B cell (primary cell): ENCODE results near the gene SUGCT. TPM values are rescaled to one million over a fixed set of nuclear protein-coding genes. Genes with fewer than 3 reads are reported as not detected.

Experiments used
- ATAC-seq: fragments of 200-7000 bp; cut with Tn5 transposase; one replicate; pipeline ENCODE4 v1.10.0; 2021; ENCODE audit warnings: low read depth, mild to moderate bottlenecking, moderate number of reproducible peaks, moderate library complexity
- CTCF ChIA-PET: fragments of 350-600 bp; sonication (Branson Sonifier 250); formaldehyde crosslinking; loops from one replicate; lab custom pipeline; 2021; ENCODE audit warnings: antibody characterized with exemption, inconsistent platforms; lab: Charles Lee
- POLR2A ChIA-PET: fragments of 350-600 bp; sonication (Branson Sonifier 250); formaldehyde crosslinking; loops from one replicate; lab custom pipeline; 2021; ENCODE audit warnings: antibody characterized with exemption; lab: Charles Lee
- DNase-seq: peaks from one replicate; pipeline ENCODE4 v3.0.0; 2013
- H2AFZ ChIP-seq: 2 replicates; pipeline ENCODE4 v1.6.1; 2012; ENCODE audit warnings: mild to moderate bottlenecking, low read depth, low read length; ENCODE audit not compliant: insufficient read depth, poor library complexity, severe bottlenecking
- H3K27ac ChIP-seq, 2 donors: 1 replicate in 1 of 2; 2 replicates in 1 of 2; pipeline ENCODE4 v1.5.1; 2012 to 2013; ENCODE audit warnings: low read length in 2 of 2, mild to moderate bottlenecking in 2 of 2, moderate library complexity in 1 of 2
- H3K27me3 ChIP-seq, 4 experiments: fragments of 200-600 bp in 1 of 4; sonication (generic) in 1 of 4; replicated peaks in 1 of 4; 1 replicate in 2 of 4; 2 replicates in 2 of 4; pipeline versions ENCODE4 v1.6.1 to v1.7.0; 2013 to 2016; ENCODE audit warnings: low read length in 3 of 4, mild to moderate bottlenecking in 2 of 4, mixed read lengths in 1 of 4, moderate library complexity in 1 of 4; ENCODE audit not compliant: insufficient read depth in 4 of 4, control insufficient read depth in 3 of 4; ENCODE audit errors: control extremely low read depth in 1 of 4
- H3K36me3 ChIP-seq, 2 experiments: replicated peaks in 1 of 2; 1 replicate in 1 of 2; 2 replicates in 1 of 2; pipeline versions ENCODE4 v1.6.1 to v1.7.1; 2013; ENCODE audit warnings: low read length in 1 of 2; ENCODE audit not compliant: insufficient read depth in 2 of 2, control insufficient read depth in 1 of 2; ENCODE audit errors: control extremely low read depth in 1 of 2, extremely low read depth in 1 of 2
- H3K4me1 ChIP-seq, 2 donors: fragments of 200-600 bp in 1 of 2; sonication (generic) in 1 of 2; 1 replicate in 1 of 2; 2 replicates in 1 of 2; pipeline versions ENCODE4 v1.5.1 to v1.6.1; 2013 to 2017; ENCODE audit warnings: low read length in 2 of 2; ENCODE audit not compliant: control insufficient read depth in 2 of 2, insufficient read depth in 2 of 2
- H3K4me2 ChIP-seq: replicated peaks from 2 replicates; pipeline ENCODE3; 2012; ENCODE audit warnings: mild to moderate bottlenecking, low read depth, low read length; ENCODE audit not compliant: poor library complexity, severe bottlenecking
- H3K4me3 ChIP-seq, 5 experiments: fragments of 200-600 bp in 1 of 5; sonication (generic) in 1 of 5; 1 replicate in 3 of 5; 2 replicates in 2 of 5; pipeline versions ENCODE4 v1.5.1 to v1.7.0; 2011 to 2016; ENCODE audit warnings: low read length in 4 of 5, mild to moderate bottlenecking in 4 of 5, low read depth in 2 of 5, control low read depth in 1 of 5, moderate library complexity in 1 of 5; ENCODE audit not compliant: insufficient read depth in 1 of 5; ENCODE audit errors: control extremely low read depth in 1 of 5, extremely low read depth in 1 of 5
- H3K79me2 ChIP-seq: fragments of 200-600 bp; sonication (generic); one replicate; pipeline ENCODE4 v1.6.0; 2016; ENCODE audit warnings: low read length; ENCODE audit not compliant: control insufficient read depth, insufficient read depth
- H3K9ac ChIP-seq: fragments of 200-600 bp; sonication (generic); 2 replicates; pipeline ENCODE4 v1.6.1; 2017; ENCODE audit warnings: mild to moderate bottlenecking, low read length, moderate library complexity
- H3K9me3 ChIP-seq, 3 donors: one replicate each; pipeline versions ENCODE4 v1.6.1 to v1.7.1; 2013; ENCODE audit warnings: low read length in 2 of 3; ENCODE audit not compliant: control insufficient read depth in 2 of 3, insufficient read depth in 1 of 3; ENCODE audit errors: control extremely low read depth in 1 of 3
- H4K20me1 ChIP-seq: 2 replicates; pipeline ENCODE4 v1.6.0; 2012; ENCODE audit warnings: mild to moderate bottlenecking, low read length; ENCODE audit not compliant: insufficient read depth, control insufficient read depth, poor library complexity, severe bottlenecking
- H3K27ac Mint-ChIP-seq: one replicate; pipeline ENCODE4 v1.8.0; 2021; ENCODE audit warnings: mixed read lengths
- H3K27me3 Mint-ChIP-seq: one replicate; pipeline ENCODE4 v1.8.0; 2021; ENCODE audit warnings: mixed read lengths
- H3K4me1 Mint-ChIP-seq: one replicate; pipeline ENCODE4 v1.8.0; 2021; ENCODE audit warnings: mixed read lengths
- H3K4me3 Mint-ChIP-seq: one replicate; pipeline ENCODE4 v1.8.0; 2021; ENCODE audit warnings: mixed read lengths
- H3K9me3 Mint-ChIP-seq: one replicate; pipeline ENCODE4 v1.8.0; 2022; ENCODE audit warnings: mixed read lengths; ENCODE audit not compliant: insufficient read depth
- EZH2 ChIP-seq: IDR thresholded peaks from 2 replicates; pipeline ENCODE4 v1.6.1; 2012; ENCODE audit warnings: borderline replicate concordance, low read depth, mild to moderate bottlenecking, moderate library complexity, low read length; ENCODE audit not compliant: insufficient read depth, poor library complexity, severe bottlenecking
- WGBS: methylation state at CpG from one replicate; pipeline ENCODE4 v1.1.5; 2013; ENCODE audit warnings: missing lambda C conversion rate; ENCODE audit not compliant: insufficient coverage; 5-methylcytosine and 5-hydroxymethylcytosine counted together
- intact Hi-C: fragments of 100-400 bp; cut with micrococcal nuclease; formaldehyde crosslinking; loops from one replicate; pipeline ENCODE4 v1.10.0; 2022
- polyA plus RNA-seq: library from polyadenylated mRNA; depleted of rRNA; stranded (reverse); fragments of >200 nt; gene quantifications from 2 replicates; pipeline ENCODE4 v1.2.3, GENCODE V29; 2012
- total RNA-seq, 2 donors: library from RNA; stranded (reverse); fragments of 120-200 nt in 1 of 2; gene quantifications; 1 replicate in 1 of 2; 2 replicates in 1 of 2; pipeline versions ENCODE4 v1.2.3 to v1.2.4, GENCODE V29; 2013 to 2022
- TF ChIP-seq, protein P1 (sequence below): fragments of 200-600 bp; IDR thresholded peaks from one replicate; pipeline ENCODE4 v1.8.0; 2022; ENCODE audit warnings: antibody characterized with exemption, mild to moderate bottlenecking

The SUGCT gene
- total and polyA plus RNA-seq, 2 donors (not counting 1 experiment from before 2014, with no cell fraction given) = 0.19 to 0.86 TPM

DNA sequence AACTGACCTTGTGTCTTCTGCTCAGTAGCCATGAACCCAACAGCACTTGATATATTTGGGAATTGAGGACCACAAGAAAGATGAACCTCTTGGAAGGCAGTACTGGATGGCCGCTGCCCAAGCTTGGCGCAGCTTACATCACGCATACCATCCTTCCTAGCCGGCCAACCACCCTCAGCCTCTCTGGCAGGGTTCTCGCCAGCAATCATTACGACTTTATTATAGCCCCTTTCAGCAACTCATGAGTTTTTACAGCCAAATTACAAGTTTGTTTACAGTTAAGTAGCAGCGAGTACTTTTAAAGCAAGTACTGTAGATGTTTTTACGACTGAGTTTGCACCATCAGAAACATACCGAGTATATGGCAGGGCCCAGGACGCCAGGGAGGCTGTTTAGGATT, 769.1 kb downstream of the SUGCT start:
- H3K9ac ChIP-seq = no peak overlapping the region
- intact Hi-C loops = no loop called here
- CTCF ChIA-PET = no interaction called here
- no peak overlapping the region for H2AFZ ChIP-seq
- H3K79me2 ChIP-seq = no peaks in the 10 kb centered on the region
- no peak overlapping the region for H3K27ac ChIP-seq
- ATAC-seq (no peak), DNase-seq (no peak)
- no peaks in the 10 kb centered on the region for H3K4me1 Mint-ChIP-seq
- no peak overlapping the region for H3K4me2 ChIP-seq
- H3K4me1 ChIP-seq = no peaks in the 10 kb centered on the region
- 97% methylated on average over 9 of the region's 10 CpGs for WGBS
- H3K4me3 ChIP-seq = no peak overlapping the region
- H3K27ac Mint-ChIP-seq = no peak overlapping the region
- peaks cover 4% of the 10 kb centered on the region for H3K9me3 Mint-ChIP-seq
- peaks cover 0 to 11% (median 0%) of the 10 kb centered on the region in 3 donors for H3K9me3 ChIP-seq
- H3K27me3 ChIP-seq = no peaks in the 10 kb centered on the region
- no peak for TF ChIP-seq EZH2
- TF ChIP-seq, protein P1, sequence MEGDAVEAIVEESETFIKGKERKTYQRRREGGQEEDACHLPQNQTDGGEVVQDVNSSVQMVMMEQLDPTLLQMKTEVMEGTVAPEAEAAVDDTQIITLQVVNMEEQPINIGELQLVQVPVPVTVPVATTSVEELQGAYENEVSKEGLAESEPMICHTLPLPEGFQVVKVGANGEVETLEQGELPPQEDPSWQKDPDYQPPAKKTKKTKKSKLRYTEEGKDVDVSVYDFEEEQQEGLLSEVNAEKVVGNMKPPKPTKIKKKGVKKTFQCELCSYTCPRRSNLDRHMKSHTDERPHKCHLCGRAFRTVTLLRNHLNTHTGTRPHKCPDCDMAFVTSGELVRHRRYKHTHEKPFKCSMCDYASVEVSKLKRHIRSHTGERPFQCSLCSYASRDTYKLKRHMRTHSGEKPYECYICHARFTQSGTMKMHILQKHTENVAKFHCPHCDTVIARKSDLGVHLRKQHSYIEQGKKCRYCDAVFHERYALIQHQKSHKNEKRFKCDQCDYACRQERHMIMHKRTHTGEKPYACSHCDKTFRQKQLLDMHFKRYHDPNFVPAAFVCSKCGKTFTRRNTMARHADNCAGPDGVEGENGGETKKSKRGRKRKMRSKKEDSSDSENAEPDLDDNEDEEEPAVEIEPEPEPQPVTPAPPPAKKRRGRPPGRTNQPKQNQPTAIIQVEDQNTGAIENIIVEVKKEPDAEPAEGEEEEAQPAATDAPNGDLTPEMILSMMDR = no peak
- H3K36me3 ChIP-seq = no peaks in the 10 kb centered on the region
- no peaks in the 10 kb centered on the region for H4K20me1 ChIP-seq
- no peaks in the 10 kb centered on the region for H3K27me3 Mint-ChIP-seq
- H3K4me3 Mint-ChIP-seq = no peak overlapping the region
- POLR2A ChIA-PET = no interaction called here

DNA sequence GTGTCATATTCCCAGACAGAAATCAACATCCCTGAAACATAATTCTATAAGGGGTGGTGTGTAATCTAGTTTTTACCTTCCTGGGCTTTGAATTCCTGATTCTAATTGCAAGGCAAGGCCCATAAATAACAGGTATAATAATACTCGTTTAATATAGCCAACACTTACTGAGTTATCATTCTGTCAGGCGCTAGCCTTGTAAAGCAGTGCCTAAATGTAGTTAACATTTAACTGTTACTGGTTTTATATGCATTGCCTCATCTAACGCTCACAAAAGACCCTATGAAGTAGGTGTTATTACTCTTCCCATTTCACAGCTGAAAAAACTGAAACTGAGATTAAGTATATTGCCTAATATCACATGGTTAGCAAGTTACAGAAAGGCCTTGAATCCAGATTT, 772.5 kb downstream of the SUGCT start:
- Histone ChIP-seq H3K4me3 (no peak overlapping the region), H3K36me3 (no peaks in the 10 kb centered on the region), H3K4me2 (no peak overlapping the region), H2AFZ (no peak overlapping the region), H3K27ac (no peak overlapping the region), H3K9me3 (peaks cover 0 to 3% (median 0%) of the 10 kb centered on the region in 3 donors), H3K79me2 (no peaks in the 10 kb centered on the region), H3K27me3 (no peaks in the 10 kb centered on the region), H3K4me1 (no peaks in the 10 kb centered on the region), H3K9ac (no peak overlapping the region), H4K20me1 (no peaks in the 10 kb centered on the region)
- ATAC-seq (no peak), DNase-seq (no peak)
- ChIA-PET CTCF (no interaction called here), POLR2A (no interaction called here)
- Mint-ChIP-seq H3K9me3 (no peaks in the 10 kb centered on the region), H3K4me1 (no peaks in the 10 kb centered on the region), H3K4me3 (no peak overlapping the region), H3K27me3 (no peaks in the 10 kb centered on the region), H3K27ac (no peak overlapping the region)
- intact Hi-C loops = no loop called here
- no CpG with 5 or more reads among the region's 3 CpGs for WGBS
- TF ChIP-seq, protein P1 = no peak
- TF ChIP-seq EZH2 = no peak
